Smooth muscle cell (in vitro differentiated cells): ENCODE measurements around the gene ZMYND15. TPM values are rescaled to one million over a fixed set of nuclear protein-coding genes. Genes with fewer than 3 reads are reported as not detected.
A peak's percentile ranks its signal among the peaks of the same experiment; 100 is the strongest.

Experiments used
- DNase-seq: peaks from one replicate; lab custom pipeline; 2025; ENCODE audit not compliant: unreplicated experiment; lab: John Stamatoyannopoulos, UW
- H2AFZ ChIP-seq: fragments of 200-600 bp; sonication (generic); 2 replicates; pipeline ENCODE4 v1.6.0; 2016; ENCODE audit warnings: antibody characterized with exemption, low read depth, mild to moderate bottlenecking
- H3F3A ChIP-seq: fragments of 200-600 bp; sonication (generic); 2 replicates; pipeline ENCODE4 v1.6.0; 2017; ENCODE audit warnings: antibody characterized with exemption, low read depth
- H3K27ac ChIP-seq: fragments of 200-600 bp; sonication (generic); 2 replicates; pipeline ENCODE4 v1.5.1; 2016; ENCODE audit warnings: low read depth, mild to moderate bottlenecking
- H3K27me3 ChIP-seq: fragments of 200-600 bp; sonication (generic); 2 replicates; pipeline ENCODE4 v1.6.1; 2016; ENCODE audit warnings: low read depth, mild to moderate bottlenecking
- H3K36me3 ChIP-seq: fragments of 200-600 bp; sonication (generic); 2 replicates; pipeline ENCODE4 v1.5.1; 2016; ENCODE audit warnings: low read depth
- H3K4me1 ChIP-seq: fragments of 200-600 bp; sonication (generic); 2 replicates; pipeline ENCODE4 v1.5.1; 2016; ENCODE audit warnings: low read depth
- H3K4me2 ChIP-seq: fragments of 200-600 bp; sonication (generic); 2 replicates; pipeline ENCODE4 v1.6.0; 2016; ENCODE audit warnings: mild to moderate bottlenecking
- H3K4me3 ChIP-seq: fragments of 200-600 bp; sonication (generic); 2 replicates; pipeline ENCODE4 v1.5.1; 2016; ENCODE audit warnings: mild to moderate bottlenecking
- H3K79me2 ChIP-seq: fragments of 200-600 bp; sonication (generic); 2 replicates; pipeline ENCODE4 v1.6.0; 2016; ENCODE audit warnings: low read depth, mild to moderate bottlenecking
- H3K9ac ChIP-seq: fragments of 200-600 bp; sonication (generic); 2 replicates; pipeline ENCODE4 v1.6.0; 2016; ENCODE audit warnings: low read depth
- H3K9me3 ChIP-seq: fragments of 200-600 bp; sonication (generic); replicated peaks from 2 replicates; pipeline ENCODE4 v1.5.1; 2016; ENCODE audit warnings: low read depth
- H4K20me1 ChIP-seq: fragments of 200-600 bp; sonication (generic); 2 replicates; pipeline ENCODE4 v1.6.0; 2016; ENCODE audit warnings: low read depth
- CTCF ChIP-seq: fragments of 200-600 bp; sonication (generic); IDR thresholded peaks from 2 replicates; pipeline ENCODE4 v1.5.1; 2017; ENCODE audit warnings: borderline replicate concordance, mild to moderate bottlenecking, antibody characterized with exemption; ENCODE audit not compliant: insufficient read depth, poor library complexity, severe bottlenecking
- WGBS: methylation state at CpG from one replicate; pipeline ENCODE4 v1.1.7; 2016; ENCODE audit warnings: low lambda C conversion rate; 5-methylcytosine and 5-hydroxymethylcytosine counted together
- polyA plus RNA-seq: library from polyadenylated mRNA; unstranded; fragments of >200 nt; fragmentation: Nextera tagmentation; extraction: Ambion mirVana; gene quantifications from 2 replicates; pipeline ENCODE4 v1.2.1, GENCODE V29; 2016
- total RNA-seq: library from RNA; depleted of rRNA; stranded (reverse); fragments of >200 nt; gene quantifications from 2 replicates; pipeline ENCODE4 v1.2.3, GENCODE V29; 2014

The ZMYND15 gene
- total and polyA plus RNA-seq, 2 experiments from 2014 or later, result not detected

DNA sequence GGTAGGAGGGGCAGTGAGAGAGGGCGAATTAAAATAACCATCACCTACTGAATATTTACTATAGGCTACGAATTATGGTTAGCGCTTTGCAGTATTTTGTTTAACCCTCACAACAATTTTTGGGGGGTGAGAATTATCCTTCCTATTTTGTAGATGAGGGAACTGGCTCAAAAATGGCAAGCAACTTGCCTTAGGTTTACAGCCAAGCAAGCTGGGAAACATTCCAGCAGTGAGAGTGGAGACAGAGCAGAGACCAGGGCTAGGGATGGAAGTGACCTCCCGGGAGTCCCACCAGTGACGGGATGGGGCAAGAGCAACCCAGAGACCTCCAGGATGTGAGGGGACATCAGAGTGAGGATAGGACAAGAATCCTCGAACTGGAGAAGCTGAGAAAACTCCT lies 46.9 kb downstream of the ZMYND15 start:
- Histone ChIP-seq H2AFZ (no peak overlapping the region), H3K27ac (no peak overlapping the region), H3K4me1 (peaks cover 18% of the 10 kb centered on the region), H4K20me1 (no peaks in the 10 kb centered on the region), H3K27me3 (peaks cover 7% of the 10 kb centered on the region), H3K79me2 (no peaks in the 10 kb centered on the region), H3K9ac (no peak overlapping the region), H3K4me2 (peak overlapping the region; percentile 36), H3K36me3 (no peaks in the 10 kb centered on the region), H3K9me3 (no peaks in the 10 kb centered on the region), H3K4me3 (no peak overlapping the region), H3F3A (no peaks in the 10 kb centered on the region)
- TF ChIP-seq CTCF, result no peak
- DNase-seq, result no peak
- 71% methylated on average over 6 of the region's 6 CpGs for WGBS

GRCh38 chr17:4788159-4788806 lies 48.6 kb downstream of the ZMYND15 start:
- Histone ChIP-seq H3K27me3 (no peaks in the 10 kb centered on the region), H2AFZ (no peak overlapping the region), H3K36me3 (no peaks in the 10 kb centered on the region), H3F3A (no peaks in the 10 kb centered on the region), H3K79me2 (no peaks in the 10 kb centered on the region), H3K4me3 (peak overlapping the region; percentile 74), H3K9ac (peak overlapping the region; percentile 71), H3K4me1 (peaks cover 18% of the 10 kb centered on the region), H3K4me2 (peak overlapping the region; percentile 92), H3K9me3 (no peaks in the 10 kb centered on the region), H4K20me1 (no peaks in the 10 kb centered on the region), H3K27ac (no peak overlapping the region)
- TF ChIP-seq CTCF, result no peak
- 83% methylated on average over 14 of the region's 14 CpGs for WGBS
- no peak for DNase-seq

DNA sequence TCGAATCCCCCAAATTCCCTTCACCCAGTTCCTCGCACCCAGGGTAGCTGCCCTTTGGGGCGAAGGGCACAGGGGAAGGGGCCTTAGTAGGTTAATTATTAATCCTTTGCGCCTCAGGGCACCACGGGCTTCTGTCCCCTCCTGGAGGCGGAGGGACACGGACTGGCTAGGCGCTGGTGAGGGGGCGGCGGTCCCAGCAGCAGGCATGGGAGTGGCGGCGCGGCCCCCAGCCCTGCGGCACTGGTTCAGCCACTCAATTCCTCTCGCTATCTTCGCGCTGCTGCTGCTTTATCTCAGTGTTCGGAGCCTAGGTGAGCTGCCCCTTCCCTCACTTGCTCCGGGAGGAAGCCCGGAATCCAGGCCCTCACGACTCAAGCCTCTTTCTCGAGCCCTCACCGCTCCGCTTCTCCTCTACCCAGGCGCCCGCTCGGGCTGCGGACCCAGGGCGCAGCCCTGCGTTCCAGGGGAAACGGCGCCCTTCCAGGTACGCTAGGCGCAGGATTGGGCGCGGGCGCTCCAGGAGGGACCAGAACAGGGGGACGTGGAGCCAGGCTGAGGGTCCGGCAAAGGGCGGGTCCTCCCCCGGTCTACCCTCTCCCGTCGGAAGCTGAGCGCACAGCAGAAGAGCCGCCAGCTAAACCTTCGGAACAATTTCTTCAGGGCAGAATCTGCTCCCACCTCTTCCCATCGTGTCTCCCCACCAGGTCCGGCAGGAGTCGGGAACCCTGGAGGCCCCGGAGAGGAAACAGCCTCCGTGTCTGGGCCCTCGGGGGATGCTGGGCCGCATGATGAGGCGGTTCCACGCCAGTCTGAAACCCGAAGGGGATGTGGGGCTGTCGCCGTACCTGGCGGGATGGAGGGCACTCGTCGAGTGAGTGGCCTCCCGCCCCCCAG lies 49.4 kb downstream of the ZMYND15 start, which contains the start of gene GLTPD2:
TSS of gene GLTPD2 (plus strand) at position 158 of the 894 bp plus-strand sequence. CDS start at position 206, 48 bp downstream.
- Histone ChIP-seq H3K9ac (peak within 1 kb of the TSS; percentile 71), H2AFZ (peak within 1 kb of the TSS; percentile 87), H3K9me3 (no peaks in the 10 kb centered on the region), H3K4me2 (peak within 1 kb of the TSS; percentile 92), H3F3A (no peaks in the 10 kb centered on the region), H3K36me3 (no peaks in the 10 kb centered on the region), H3K4me3 (peak within 1 kb of the TSS; percentile 74), H3K27me3 (no peaks in the 10 kb centered on the region), H3K79me2 (no peaks in the 10 kb centered on the region), H3K4me1 (peaks cover 18% of the 10 kb centered on the region), H4K20me1 (no peaks in the 10 kb centered on the region), H3K27ac (peak within 1 kb of the TSS; percentile 84)
- no peak for DNase-seq
- no peak for TF ChIP-seq CTCF
- 7% methylated on average over 60 of the region's 62 CpGs for WGBS
